GM18508 (cell line): ENCODE measurements around the gene SPRY2.
A peak's percentile ranks its signal among the peaks of the same experiment; 100 is the strongest.
"Not testable (repeated sequence)": the region's sequence is repeated elsewhere in the genome, so short reads cannot be mapped to it uniquely, and the experiment has no call there.

Source experiments
- ATAC-seq: cut with Tn5 transposase; IDR thresholded peaks from one replicate; pipeline ENCODE4 v1.9.1; 2021; ENCODE audit warnings: moderate number of reproducible peaks; ENCODE audit not compliant: insufficient read depth, unreplicated experiment

Gene SPRY2

GRCh38 chr13:80355496-80356094 lies 14.7 kb upstream of the SPRY2 start:
- not testable (repeated sequence) for ATAC-seq

- no peak for ATAC-seq
Observed at GRCh38 chr13:80348750-80349149, 7.8 kb upstream of the SPRY2 start.

GRCh38 chr13:80348314-80348713 lies 7.4 kb upstream of the SPRY2 start:
- no peak for ATAC-seq

- ATAC-seq, result no peak
Observed at GRCh38 chr13:80345771-80346510, 5.0 kb upstream of the SPRY2 start.

- not testable (repeated sequence) for ATAC-seq
Observed at GRCh38 chr13:80344032-80344431, 3.1 kb upstream of the SPRY2 start.

- ATAC-seq, result peak; percentile 40
Observed at GRCh38 chr13:80342471-80343371, 1.8 kb upstream of the SPRY2 start.

GRCh38 chr13:80341756-80342370 lies 937 bp upstream of the SPRY2 start:
- no peak for ATAC-seq

- peak; percentile 4 for ATAC-seq
Observed at GRCh38 chr13:80340651-80341100, 250 bp downstream of the SPRY2 start.

GRCh38 chr13:80339912-80340650 lies 845 bp downstream of the SPRY2 start:
- no peak for ATAC-seq

- ATAC-seq, result no peak
Observed at GRCh38 chr13:80339563-80339911, 1.4 kb downstream of the SPRY2 start.

GRCh38 chr13:80338781-80339562 lies 2.0 kb downstream of the SPRY2 start:
- ATAC-seq, result no peak

- ATAC-seq, result no peak
Observed at GRCh38 chr13:80337288-80338081, 3.4 kb downstream of the SPRY2 start.

- no peak for ATAC-seq
Observed at GRCh38 chr13:80336776-80337287, 4.1 kb downstream of the SPRY2 start.

- no peak for ATAC-seq
Observed at GRCh38 chr13:80336370-80336769, 4.6 kb downstream of the SPRY2 start.

GRCh38 chr13:80334597-80335260 lies 6.2 kb downstream of the SPRY2 start:
- no peak for ATAC-seq

GRCh38 chr13:80331984-80332383 lies 8.9 kb downstream of the SPRY2 start:
- ATAC-seq, result no peak

- no peak for ATAC-seq
Observed at GRCh38 chr13:80329250-80329649, 11.7 kb downstream of the SPRY2 start.

GRCh38 chr13:80319004-80319403 lies 21.9 kb downstream of the SPRY2 start:
- no peak for ATAC-seq
